NCI-H748 (cell line): ENCODE data around the gene ROPN1B.
"Not testable (repeated sequence)": the region's sequence is repeated elsewhere in the genome, so short reads cannot be mapped to it uniquely, and the experiment has no call there.

Experiments
- DNase-seq: peaks from one replicate; lab custom pipeline; 2025; ENCODE audit not compliant: unreplicated experiment; lab: John Stamatoyannopoulos, UW

The ROPN1B gene

DNA sequence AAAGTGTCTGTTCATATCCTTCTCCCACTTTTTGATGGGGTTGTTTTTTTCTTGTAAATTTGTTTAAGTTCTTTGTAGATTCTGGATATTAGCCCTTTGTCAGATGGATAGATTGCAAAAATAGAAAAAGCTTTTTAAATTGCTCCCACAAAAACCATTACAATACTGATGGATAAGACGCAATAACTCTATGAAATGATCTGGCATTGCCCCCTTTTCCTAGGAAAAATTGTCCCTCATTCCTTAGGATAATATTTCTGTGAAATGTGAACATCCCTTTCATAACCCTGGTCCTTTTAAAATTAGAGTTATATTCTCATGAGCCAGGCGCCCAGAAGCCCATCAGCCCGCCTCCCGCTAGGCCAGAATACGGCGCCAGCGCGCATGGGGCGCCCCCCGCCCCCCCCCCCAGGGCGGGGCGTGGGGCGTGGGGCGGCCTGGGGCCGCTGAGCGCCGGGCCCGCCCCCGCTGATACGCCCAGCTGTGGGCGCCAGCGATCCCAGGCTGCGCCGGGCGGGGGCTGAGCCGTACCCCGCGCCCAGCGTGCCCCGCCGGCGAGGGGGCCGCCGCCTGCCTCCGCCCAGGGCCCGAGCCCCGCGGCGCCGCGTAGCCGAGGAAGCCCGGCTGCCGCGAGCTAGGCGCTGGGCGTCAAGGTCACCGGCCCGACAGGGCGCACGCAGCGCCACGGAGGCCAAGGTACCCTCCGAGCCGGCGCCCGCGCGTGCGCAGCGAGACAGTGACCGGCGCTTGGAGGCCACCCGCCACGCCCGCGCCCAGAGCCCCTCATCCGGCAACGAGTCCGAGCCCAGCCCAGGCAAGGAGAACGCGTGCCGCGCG lies 11.1 kb upstream of the ROPN1B start:
- no peak for DNase-seq

DNA sequence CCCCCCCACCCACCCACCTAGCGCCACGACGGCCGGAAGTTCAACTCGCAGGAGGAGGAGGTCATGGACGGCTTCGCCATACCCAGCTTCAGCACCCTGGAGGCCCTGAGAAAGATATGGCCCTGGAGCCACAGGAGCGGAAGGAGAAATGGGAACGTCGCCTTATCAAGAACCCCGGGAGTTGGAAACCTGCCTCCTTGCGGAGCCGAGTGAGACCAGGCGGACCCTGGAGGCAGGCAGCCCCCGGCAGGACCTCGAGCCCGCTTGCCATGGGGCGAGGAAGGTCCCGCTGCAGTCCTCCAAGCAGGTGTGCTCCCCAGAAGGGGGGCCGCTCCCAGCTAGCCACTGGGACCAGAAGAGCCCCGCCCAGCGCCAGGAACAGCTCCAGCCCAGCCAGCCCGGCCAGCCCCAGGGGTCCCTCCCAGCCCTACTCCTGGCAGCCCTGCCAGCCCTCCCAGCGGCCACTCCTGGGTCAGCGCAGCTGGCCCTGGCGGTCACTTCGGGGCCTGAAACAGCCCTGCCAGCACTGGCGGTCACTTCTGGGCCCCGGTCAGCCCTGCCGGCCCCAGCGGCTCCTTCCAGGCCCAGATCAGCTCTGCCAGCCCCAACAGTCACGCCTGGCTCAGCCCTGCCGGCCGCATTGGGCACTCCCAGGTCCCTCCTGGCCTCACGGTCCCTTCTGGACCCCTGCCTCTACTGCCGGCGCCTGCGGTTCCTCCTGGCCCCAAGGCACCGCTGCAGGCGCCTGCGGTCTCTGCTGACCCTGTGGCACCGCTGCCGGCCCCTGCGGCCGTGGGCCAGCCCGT lies 10.3 kb upstream of the ROPN1B start:
- DNase-seq = no peak

DNA sequence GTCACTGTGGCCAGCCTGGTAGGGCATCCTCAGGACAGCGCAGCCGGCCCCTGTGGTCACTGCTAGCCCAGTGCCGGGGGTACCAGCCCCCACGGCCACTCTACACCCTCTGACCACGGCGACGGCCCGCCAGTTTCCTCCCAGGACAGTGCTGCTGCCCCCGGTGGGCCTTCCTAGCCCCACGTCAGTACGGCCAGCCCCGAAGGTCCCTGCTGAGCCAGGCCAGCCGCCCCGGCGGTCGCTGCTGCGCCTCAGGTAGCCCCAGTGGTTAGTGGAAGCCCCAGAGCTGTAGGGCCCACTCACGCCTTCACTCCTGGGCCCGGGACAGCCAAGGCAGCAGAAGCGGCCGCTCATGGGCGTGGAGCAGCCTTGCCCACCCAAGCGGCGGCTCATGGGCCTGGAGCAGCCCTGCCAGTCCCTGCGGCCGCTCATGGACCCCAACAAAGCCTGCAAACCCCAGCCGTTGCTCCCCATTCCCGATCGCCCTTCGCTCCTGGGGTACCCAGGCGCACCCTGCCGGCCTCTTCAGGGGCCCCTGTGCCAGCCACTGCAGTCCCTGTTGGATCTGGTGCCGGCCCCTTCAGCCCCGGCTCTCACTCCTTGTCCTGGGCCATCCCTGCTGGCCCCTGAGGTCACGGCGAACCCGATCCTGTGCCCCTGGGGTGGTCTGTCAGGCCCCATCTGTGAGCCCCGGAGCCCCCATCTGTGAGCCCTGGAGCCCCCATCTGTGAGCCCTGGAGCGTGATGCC lies 9.5 kb upstream of the ROPN1B start:
- DNase-seq = no peak

DNA sequence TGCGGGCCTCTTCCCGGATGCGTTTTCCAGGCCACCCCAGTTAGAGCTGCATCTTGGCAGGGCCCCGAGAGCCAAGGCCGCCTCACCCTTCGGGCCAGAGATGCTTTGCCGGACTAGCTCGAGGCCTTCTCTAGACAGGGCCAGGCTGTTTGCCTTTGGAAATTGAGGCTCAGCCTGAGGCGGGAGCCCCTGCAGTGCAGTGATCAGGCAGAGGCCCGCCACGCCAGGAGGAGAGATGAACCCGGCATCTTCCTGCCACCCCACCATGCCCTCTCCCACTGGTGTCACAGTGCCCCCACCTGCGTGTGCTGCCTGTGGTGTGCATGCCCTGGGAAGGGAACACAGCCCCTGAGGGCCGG lies 8.9 kb upstream of the ROPN1B start:
- no peak for DNase-seq

DNA sequence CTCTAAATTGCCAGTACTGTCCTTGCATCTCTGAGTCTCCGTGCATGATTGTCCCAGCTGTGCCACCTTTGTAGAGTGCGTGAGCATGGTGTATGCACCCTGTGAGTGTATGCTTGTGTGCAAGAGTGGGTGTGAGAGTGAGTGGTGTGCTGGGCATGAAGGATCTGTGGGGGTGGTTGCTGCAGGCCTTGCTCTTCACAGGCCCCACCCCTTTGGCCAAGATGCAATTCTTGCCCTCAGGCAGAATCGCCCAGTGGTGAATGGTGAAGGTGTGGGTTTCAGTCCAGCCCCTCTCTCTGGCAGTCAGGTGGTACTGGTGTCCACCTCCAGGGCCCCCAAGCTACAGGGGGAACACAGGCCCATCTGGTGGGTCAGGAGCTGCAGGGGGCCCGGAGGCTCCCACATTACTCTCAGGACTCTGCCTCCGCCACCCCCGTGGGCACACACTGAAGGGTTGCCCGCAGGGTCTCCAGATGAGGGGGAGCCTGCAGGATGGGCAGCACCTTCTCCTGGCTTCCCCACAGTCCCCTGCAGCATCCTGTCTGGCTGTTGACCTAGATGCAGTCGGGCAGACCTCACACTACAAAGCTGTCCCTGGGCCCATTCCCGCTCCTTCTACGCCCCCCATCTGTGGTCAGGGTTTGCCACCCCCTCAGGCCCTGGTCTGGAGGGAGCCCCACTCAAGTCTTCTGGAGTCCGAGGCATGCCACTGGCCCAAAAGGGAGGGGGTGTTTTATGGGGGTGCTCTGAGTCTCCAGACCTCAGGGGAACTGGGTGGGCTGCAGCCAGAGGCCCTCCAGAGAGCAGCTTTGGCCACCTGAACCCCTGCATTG lies 8.3 kb upstream of the ROPN1B start:
- DNase-seq = no peak

DNA sequence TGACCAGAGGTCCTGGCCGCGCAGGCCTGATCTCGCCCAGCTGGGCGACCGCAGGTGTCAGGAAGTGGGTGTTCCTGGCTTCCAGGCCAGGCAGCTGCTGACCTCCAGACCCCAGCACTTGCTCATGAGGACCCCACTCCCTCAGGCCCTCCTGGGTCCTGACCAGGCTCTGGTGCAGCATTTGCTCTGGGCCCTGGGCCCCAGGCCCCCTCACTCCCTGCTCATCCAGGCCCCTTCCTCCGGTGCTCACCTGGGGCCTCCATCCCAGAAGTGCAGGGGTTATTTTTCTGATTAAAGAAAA lies 7.7 kb upstream of the ROPN1B start:
- DNase-seq = no peak

DNA sequence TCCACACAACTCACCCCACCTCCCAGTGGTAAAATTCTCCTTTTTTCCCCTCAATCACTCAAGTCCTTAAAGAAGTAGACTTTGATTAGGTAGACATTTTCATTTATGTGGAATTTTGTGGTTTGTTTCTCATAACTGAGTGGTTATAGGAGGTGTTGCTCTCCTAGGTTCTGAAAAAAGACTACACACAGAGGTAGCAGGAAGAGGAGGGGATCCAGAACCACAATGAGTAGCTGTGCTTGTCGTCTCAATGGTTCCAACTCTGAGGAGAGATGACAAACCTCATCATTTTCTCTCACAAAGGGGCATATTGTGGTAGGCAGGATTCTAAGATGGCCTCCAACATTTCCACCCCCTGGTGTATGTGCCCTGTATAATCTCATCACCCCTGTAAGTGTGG lies 5.1 kb upstream of the ROPN1B start:
- DNase-seq = not testable (repeated sequence)

DNA sequence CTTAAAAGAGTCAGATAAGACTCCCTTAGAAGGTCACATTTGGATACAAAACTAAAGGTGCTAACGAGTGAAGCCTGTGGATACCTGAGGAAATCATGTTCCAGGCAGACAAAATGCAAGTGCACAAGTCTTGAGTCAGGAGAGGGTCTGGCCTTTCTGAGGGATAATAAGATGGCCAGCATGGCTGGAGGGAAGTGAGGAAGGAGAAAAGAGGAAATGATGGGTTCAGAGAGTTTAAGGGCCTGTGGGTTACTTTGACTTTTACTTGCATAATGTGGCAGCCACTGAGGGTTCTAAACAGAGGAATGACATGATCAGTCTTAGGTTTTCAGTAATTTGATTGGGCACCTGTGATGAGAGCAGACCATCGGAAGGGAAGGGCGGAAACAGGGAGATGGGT lies 3.5 kb upstream of the ROPN1B start:
- DNase-seq = no peak

DNA sequence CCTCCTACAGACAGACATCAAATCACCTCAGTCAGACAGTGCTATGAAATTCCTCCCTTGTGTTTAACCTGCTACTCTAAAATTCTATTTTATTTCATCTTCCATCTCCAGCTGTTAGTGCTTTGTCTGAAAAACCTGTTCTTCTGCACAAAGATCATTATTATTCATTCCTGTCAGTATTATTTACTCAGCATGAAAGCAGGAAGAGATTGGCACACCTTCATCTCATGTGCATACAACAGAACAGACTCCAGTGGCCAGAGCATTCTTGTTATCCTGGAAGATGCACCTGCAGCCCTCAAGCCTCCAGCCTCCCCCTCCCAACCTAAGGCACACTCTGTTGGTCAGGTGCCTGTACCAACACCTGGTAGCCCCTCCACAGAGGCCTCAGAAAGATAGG lies 1.8 kb upstream of the ROPN1B start:
- DNase-seq = peak; percentile 88

DNA sequence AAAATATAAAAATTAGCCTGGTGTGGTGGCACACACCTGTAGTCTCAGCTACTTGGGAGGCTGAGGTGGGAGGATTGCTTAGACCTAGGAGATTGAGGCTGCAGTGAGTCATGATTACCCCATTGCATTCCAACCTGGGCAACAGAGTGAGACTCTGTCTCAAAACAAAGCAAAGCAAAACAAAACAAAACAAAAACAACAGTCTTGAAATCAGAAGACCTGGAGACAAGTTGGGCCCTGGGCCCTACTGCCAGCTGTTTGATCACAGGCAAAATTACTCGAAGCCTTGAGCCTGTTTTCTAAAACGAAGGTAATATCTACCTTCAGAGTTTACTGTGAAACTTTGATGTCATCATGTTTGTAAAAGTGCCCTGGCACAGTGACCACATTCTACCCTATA lies 857 bp upstream of the ROPN1B start:
- not testable (repeated sequence) for DNase-seq

DNA sequence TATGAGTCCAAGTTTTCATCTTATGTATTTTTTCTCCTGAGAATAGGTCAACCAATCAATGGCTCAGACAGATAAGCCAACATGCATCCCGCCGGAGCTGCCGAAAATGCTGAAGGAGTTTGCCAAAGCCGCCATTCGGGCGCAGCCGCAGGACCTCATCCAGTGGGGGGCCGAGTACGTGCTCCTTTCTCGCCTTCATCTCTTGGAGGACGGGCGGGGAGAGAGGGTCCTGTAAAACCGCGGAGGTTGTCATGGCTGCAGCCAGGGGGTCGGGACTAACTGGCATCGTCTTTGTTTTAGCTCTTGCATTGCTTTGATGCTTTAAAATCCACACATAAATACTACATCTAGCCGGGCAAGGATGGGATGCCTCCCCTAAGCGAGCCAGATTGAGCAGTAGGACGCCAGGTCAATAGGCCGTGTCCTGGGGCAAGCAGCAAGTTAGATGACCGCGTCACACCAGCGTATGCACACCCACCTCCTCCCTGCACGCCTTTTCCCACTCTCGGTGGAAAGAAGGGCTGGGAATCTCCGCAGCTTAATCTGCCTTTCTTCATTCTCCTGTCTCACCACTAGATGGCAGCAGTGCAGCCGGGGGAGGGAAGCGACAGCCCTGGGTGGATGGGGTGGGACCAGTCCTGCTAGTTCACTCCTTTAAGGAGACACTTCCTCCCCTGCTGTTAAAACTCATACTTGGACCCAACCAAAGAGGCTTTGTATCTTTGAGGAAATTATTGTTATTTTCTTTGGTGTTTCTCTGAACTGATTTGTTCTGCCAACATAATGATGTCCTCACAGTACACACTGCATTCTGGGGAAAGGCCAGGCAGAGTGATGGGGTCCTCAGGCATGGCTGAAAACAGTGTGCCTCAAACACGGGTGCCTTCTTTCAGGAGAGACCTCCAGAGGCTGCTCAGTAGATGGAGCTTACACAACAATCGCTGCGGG lies 3.3 kb downstream of the ROPN1B start:
- peak; percentile 71 for DNase-seq

DNA sequence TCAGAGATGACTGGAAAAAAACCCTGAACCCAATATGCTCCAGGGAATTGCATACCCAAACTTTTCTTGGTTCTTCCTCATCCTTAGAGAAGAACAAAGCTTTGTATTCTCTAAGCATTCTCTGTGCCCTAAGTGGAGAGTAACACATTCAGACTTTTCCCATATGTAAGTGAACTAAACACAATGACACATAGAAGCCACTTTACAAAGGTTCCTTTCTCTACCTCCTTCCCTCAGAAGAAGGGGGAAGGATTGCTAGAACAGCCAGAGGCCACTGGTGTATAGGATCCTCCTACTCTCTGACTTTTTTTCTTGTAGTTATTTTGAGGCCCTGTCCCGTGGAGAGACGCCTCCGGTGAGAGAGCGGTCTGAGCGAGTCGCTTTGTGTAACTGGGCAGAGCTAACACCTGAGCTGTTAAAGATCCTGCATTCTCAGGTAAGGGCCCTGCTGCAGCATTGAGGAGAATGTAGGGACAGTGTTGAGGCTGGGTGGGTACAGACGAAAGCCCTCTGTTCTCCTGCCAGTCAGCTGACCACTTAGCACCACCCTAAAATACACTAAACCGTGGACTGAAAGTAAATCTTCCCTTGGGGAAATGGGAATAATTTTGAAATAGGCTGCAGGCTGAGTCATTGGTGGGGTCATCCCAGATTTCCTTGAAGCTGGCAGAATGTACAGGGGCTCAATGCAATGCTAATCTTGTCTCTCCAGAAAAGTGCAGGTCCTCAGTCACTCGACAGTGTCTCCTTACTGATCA lies 6.4 kb downstream of the ROPN1B start:
- not testable (repeated sequence) for DNase-seq

DNA sequence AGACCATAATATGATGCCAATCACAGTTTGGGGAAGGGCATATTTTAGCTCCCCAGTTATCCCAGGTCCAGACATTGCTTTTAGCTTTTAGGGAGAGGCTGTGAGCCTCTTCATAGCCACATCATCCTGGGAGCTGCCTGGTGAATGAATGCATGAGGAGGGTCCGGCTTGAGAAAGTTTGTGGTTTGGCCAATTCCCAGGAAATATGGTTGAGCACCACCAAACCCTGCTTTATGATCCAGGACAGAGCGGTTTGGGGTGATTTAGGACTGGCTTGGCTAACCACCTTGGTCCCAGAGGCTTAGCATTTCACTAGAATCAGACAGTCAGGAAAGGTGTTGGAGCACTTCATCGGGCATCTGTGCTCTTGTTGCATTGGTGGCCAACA lies 7.0 kb downstream of the ROPN1B start:
- DNase-seq = not testable (repeated sequence)

DNA sequence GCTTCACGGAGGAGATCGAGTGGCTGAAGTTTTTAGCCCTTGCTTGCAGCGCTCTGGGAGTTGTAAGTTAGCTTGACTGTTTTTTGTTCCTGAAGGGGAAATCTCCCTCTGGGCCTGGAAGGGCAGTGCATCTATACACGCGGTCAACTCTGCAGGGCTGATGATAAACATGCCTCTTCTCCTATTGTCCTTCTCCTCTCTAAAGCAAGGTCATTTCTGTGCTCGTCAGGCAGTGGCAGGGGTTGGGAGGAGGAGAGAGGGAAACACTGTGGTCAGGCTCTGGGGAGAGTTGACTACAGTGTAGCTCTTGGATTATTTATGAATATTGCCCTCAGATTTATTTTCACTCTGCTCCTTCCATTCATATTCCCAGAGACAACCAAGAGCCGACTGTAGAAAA lies 8.1 kb downstream of the ROPN1B start:
- not testable (repeated sequence) for DNase-seq

DNA sequence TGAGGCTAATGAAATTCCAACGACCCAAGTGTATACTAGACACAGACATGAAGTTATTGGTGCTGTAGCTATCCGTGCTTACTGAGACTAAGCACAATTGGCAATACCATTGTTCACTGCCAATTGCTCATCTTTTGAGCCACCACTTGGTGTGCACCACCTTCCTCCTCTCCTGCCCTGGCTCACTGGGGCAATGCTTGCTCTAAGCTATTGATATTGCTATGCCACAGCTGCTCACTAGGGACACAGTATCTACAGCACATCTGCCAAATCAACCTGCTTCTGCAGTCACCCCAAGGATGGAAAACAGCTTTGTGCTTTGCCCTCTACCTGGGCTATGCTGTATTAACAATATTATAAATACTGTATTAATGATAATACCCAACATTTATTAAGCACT lies 16.0 kb downstream of the ROPN1B start:
- DNase-seq = not testable (repeated sequence)

DNA sequence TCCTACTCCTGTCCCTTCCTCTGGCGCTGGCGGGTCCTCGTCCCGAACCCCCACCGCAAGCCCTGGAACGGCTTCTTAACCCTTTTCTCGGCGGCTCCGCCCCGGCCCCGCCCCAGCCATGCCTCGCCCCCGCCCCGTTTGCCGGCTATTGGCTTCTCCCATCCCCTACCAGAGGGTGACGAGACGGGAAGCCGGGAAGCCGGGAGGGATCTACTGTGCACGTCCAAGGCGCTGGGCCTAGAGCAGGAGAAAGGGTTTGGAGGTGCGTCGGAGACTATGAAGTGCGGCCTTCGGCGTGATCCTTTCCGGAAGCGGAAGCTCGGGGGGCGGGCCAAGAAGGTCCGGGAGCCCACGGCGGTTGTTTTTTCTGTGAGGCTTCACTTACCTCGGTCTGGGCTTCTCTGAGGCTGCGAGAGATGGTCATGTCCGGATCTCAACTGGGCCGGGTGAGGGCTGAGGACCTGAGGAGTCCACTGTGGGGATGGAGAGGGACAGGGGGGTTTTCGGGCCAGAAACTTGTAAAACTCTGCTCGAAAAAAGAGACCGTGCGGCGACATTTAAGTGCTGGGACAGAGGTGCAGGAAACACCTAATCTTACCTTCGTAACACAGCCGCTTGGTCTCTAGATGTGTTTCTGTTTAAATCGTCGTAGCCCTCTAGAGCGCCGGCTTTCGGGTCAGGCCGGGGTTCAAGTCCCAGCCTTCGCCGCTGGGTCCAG lies 21.4 kb downstream of the ROPN1B start:
- DNase-seq = peak; percentile 89

DNA sequence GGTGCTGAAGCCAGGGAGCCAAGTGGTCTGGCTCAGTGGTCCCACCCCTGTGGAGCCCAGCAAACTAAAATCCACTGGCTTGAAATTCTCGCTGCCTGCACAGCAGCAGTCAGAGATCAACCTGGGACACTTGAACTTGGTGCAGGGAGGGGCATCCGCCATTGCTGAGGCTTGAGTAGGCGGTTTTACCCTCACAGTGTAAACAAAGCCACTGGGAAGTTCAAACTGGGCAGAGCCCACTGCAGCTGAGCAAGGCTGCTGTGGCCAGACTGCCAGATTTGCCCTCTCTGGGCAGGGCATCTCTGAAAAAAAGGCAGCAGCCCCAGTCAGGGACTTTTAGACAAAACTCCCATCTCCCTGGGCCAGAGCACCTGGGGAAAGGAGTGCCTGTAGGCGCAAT lies 27.8 kb downstream of the ROPN1B start:
- not testable (repeated sequence) for DNase-seq

DNA sequence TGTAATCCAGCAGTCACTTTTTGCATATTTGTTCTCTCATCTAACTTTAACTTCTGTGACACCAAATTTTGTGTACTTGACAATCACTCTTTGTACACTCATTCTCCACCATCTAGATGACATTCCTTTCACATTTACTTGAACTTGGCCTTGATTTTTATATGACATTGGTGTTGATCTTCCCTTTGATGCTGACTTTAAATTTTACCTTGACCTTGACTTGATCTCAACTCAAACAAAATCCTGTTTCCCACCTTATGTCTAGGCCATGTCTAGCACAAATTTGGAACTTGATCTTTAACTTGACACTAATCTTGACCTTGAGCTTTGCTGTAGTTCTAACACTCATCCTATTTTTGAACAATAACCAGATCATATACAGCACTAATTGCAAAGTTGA lies 33.2 kb downstream of the ROPN1B start:
- DNase-seq = no peak
